HG02798 (cell line): Measurements from ENCODE around the gene DNAJC27.

ENCODE experiments used
- ATAC-seq: cut with Tn5 transposase; IDR thresholded peaks from one replicate; pipeline ENCODE4 v1.9.1; 2021; ENCODE audit warnings: mild to moderate bottlenecking; ENCODE audit not compliant: unreplicated experiment, poor library complexity

The DNAJC27 gene

GRCh38 chr2:24926602-24927252 lies 45.0 kb downstream of the DNAJC27 start:
- ATAC-seq, result no peak

DNA sequence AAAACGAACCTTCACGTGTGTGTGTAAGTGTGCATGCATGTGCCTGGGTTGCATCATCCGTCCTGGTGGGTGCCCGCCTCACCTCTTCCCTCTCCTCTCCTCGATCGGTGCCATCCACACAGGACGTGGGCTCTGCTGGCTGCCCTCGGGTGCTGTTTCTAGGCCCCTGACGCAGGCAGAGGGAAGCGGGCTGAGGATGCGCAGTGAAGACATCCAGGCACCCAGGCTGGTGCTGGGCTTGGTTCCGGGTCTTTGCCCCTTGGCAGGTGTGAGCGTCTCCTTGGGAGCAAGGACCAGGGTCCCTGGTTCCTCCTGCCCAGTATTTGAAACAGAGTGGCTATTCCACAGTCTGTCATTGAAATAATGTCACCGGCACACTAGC lies 45.5 kb downstream of the DNAJC27 start:
- ATAC-seq, result no peak

- ATAC-seq, result no peak
Measured at GRCh38 chr2:24925815-24926214, 45.9 kb downstream of the DNAJC27 start.

- no peak for ATAC-seq
Measured at GRCh38 chr2:24924732-24925131, 47.0 kb downstream of the DNAJC27 start.

DNA sequence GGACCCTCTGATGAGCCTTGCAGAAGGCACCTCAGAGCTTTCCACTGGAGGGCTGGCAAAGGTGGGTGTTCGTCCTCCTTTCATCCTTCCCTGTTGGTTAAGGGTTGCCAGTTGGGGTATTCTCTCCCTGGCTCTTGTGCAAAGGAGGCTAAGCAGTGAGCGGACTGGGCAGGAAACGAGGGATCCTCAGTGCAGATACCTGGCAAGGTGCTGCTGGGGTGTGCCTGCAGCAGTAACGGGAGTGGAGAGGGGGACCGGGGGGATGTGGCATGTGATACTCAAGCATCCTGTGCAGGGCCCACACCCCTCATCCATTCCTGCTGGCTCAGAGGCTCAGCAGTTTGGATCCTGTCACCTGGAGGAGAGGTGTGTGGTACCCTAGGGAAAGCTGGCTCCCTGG lies 47.5 kb downstream of the DNAJC27 start:
- no peak for ATAC-seq

GRCh38 chr2:24923106-24923505 lies 48.6 kb downstream of the DNAJC27 start:
- no peak for ATAC-seq

GRCh38 chr2:24922556-24922955 lies 49.2 kb downstream of the DNAJC27 start:
- ATAC-seq, result no peak

GRCh38 chr2:24920809-24921441 lies 50.8 kb downstream of the DNAJC27 start:
- ATAC-seq, result no peak

DNA sequence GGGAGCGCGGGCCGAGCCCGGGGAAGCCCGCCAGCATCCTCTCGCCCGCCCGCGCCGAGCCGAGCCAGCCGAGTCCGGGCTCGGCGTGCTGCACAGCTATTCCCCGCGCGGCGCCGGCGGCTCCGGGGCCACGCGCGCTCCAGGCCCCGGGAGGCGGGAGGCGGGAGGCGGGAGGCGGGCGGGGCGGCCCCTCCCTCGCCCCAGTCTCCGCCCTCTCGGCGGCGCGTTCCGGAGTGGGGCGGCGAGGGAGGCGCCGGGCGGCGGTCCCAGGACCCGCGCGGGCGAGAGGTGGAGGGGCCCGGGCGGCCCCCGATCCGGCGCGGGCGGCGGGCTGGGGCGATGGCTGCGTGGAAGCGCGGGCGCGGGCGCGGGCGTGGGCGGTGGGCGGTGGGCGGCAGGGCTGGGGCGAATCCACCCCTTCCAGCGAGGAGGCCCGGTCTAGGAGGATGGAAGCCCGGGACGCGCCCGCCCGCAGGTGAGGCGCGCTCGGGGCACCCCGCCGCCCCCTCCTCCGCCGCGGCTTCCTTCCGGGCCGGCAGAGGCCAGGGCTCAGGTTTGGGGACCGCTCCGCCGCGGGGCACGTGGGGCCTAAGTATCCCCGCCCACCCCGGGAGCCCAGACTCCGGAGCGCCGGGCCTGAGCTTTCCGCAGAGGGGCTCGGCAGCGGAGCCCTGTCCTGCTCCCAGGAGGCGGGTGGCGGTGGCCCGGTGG lies 51.5 kb downstream of the DNAJC27 start, which contains the start of gene ADCY3:
TSS of gene ADCY3 (minus strand) at position 140 of the 711 bp plus-strand sequence. CDS start 1,250 bp downstream, outside the sequence.
- peak; percentile 63 for ATAC-seq

DNA sequence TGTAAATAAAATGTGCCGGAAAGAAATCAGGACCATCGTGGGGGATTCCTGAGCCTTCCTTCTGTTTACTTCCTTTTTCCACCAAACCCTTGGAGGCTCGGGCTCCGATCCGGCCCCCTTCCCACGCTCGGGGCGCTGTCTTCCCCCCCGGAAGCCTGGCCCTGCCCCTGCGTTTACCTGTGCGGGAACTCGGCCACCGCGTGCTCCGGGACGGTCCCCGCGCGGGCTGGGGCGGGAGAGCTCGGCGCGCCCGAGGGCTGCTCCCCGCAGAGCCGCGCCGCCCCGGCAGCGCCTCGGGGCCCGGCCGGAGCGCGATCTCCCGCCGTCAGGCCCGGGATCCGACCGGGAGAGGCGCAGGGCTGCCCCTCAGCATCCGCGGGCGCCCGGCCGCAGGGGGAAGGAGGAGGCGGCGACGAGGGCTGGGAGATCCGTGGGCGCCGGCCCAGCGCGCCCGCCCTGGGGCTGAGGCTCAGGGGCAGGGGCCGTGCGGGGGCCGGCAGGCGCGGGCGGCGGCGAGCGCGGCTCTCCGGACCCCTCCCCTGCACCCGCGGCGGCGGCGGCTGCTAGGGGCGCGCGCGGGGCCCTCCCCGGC lies 52.2 kb downstream of the DNAJC27 start:
- peak; percentile 19 for ATAC-seq

GRCh38 chr2:24919037-24919505 lies 52.7 kb downstream of the DNAJC27 start:
- no peak for ATAC-seq

DNA sequence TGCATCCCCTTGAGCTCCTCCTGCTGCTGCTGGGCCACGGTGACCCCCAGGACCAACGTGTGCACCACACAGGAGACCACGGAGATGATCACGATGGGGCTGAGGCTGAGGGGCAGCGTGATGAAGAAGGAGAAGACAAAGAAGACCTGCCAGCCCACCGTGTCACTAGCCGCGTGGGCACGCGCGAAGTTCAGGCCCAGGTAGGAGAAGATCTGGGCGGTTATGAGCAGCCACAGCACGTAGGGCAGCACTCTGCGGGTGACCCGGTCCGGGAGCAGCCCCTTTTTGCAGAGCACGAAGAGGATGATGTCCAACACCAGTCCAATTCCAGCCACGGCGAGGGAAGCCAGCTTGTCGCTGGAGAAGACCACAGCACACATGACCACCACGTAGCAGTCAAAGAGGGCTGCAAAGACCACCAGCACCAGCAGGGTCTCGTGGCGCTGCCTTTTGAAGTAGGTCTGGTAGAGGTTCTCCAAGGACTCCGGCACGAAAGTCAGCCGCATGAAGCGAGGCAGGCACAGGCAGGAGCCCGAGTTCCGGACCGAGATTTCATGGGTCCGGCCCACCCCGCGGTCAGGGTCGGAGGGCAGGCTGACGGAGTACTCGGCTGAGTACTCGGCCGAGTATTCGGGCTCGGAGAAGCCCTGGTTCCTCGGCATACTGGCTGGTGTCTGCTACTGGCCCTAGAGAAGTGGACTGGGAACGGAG lies 53.3 kb downstream of the DNAJC27 start:
- ATAC-seq, result no peak

GRCh38 chr2:24917731-24918325 lies 53.9 kb downstream of the DNAJC27 start:
- no peak for ATAC-seq

DNA sequence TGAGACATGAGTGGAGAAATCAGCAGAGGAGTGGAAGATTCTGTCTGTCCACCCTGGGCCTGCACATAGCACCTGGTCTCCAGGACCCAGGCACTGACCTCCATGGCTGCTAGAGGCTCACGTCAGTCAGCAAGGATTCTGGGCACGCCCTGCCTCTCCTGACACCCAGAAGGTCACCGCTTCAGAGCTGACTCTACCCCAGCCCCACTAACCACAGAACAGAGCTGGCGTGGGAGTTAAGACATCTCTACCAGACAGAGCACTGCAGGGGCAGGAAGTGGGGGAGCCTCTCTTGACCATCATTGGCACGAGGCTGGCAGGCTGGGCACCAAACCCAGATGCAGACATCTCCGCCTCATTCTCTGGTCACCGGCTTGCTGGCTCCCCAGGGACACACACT lies 54.7 kb downstream of the DNAJC27 start:
- ATAC-seq, result peak; percentile 35

GRCh38 chr2:24915796-24916195 lies 56.0 kb downstream of the DNAJC27 start:
- ATAC-seq, result no peak

- no peak for ATAC-seq
Measured at GRCh38 chr2:24915175-24915574, 56.6 kb downstream of the DNAJC27 start.

DNA sequence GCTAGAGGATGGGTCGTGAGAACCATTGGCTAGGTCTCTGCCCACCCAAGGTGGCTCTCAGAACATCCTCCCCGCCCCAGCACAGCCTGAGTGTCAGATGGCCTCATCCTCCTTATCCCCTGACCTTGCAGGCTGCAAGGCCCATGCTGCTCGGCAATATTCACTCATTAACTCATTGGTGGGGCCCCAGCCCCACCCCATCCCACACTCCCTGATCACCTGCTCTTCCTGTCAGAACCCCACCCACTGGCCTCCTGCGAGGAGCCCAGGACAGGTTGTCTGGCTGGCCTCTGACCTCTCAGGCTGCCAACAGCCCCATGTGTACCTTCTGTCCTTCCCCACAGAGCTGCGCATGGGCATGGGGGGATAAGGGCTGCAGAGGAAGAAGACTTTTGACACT lies 57.0 kb downstream of the DNAJC27 start:
- no peak for ATAC-seq

DNA sequence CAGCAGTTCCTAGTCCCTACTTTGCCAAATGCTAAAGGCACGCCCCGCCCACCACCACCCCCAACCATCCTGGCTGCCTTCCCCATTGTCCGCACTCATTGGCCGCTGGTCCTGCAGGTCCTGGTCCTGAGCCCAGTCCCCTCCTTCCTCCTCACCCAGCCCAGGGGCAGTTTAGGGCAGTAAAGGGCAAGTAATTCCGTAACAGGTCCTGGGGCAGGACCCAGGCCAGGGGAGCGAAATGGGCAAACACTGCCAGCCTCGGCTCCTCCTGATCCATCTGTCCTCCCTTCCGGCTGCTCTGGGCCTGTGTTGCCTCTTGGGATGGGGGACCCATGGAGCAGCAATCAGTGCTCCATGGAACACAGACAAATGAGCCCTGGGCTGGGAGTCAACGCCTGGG lies 57.8 kb downstream of the DNAJC27 start:
- no peak for ATAC-seq

DNA sequence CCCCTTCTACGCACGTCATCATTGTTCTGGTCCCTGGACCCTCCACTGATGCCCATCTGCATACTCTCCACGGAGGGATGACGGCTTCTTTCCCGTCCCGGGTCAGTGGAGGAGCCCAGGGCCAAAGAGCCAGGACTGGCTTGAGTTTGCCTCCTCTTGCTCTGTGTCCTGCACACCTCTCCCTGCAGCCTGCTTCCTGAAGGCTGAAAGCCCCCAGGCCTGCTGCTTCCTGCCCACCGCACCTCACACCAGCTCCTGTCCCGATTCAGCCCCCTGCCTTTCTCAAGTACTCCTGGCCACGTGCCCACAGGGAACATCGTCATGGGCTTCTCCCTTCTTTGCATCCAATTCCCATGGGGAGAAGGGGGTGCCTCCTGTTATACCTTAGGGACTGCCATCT lies 58.8 kb downstream of the DNAJC27 start:
- no peak for ATAC-seq

DNA sequence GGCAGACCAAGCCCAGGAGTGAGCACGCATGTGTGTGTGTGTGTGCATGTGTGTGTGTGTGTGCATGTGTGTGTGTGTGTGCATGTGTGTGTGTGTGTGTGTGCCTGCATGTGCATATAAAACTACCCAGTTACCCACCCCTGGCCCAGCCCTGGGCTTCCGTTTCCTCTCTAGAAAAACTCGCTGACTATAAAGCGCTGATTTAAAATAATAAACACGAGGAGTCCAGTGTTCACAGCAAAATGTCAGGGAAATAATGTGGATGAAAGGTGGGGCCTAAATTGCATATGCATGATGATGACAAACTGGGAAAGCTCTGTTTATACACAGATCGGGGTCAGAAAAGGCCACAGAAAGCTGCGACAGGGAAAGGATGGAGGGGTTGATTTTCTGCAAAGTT lies 59.2 kb downstream of the DNAJC27 start:
- no peak for ATAC-seq
